Breast epithelium (tissue), 4 donors: ENCODE measurements around the gene GP1BB. TPM values are rescaled to one million over a fixed set of nuclear protein-coding genes. Genes with fewer than 3 reads are reported as not detected.

Source experiments
- DNase-seq, 2 donors: peaks; one replicate each; pipeline ENCODE4 v3.0.0-alpha.2; 2019; ENCODE audit warnings: low spot score in 2 of 2
- H3K27ac ChIP-seq, 2 donors: fragments of 200-600 bp; sonication (generic) in 1 of 2; one replicate each; pipeline ENCODE4 v1.5.1; 2016 to 2019; ENCODE audit warnings: mild to moderate bottlenecking in 1 of 2
- H3K27me3 ChIP-seq, 2 donors: fragments of 200-600 bp; sonication (generic) in 1 of 2; one replicate each; pipeline versions ENCODE4 v1.5.1 to v1.6.0; 2017 to 2019; ENCODE audit warnings: control low read depth in 1 of 2, mild to moderate bottlenecking in 1 of 2
- H3K36me3 ChIP-seq: fragments of 200-600 bp; one replicate; pipeline ENCODE4 v1.5.1; 2019
- H3K4me1 ChIP-seq, 2 donors: fragments of 200-600 bp; sonication (generic); one replicate each; pipeline ENCODE4 v1.5.1; 2016 to 2019; ENCODE audit warnings: control low read depth in 1 of 2
- H3K4me3 ChIP-seq, 3 donors: fragments of 200-600 bp; sonication (generic); 1 replicate in 2 of 3; 2 replicates in 1 of 3; pipeline ENCODE4 v1.5.1; 2016 to 2019; ENCODE audit warnings: mild to moderate bottlenecking in 3 of 3, moderate library complexity in 2 of 3
- H3K9me3 ChIP-seq, 2 donors: fragments of 200-600 bp; sonication (generic) in 1 of 2; one replicate each; pipeline ENCODE4 v1.5.1; 2016 to 2019; ENCODE audit warnings: control low read depth in 1 of 2
- CTCF ChIP-seq, 3 donors: fragments of 450-650 bp; IDR thresholded peaks; one replicate each; pipeline ENCODE4 v1.5.1; 2016 to 2017; ENCODE audit warnings: antibody characterized with exemption in 3 of 3, mild to moderate bottlenecking in 3 of 3, moderate library complexity in 3 of 3
- POLR2A ChIP-seq: fragments of 450-650 bp; IDR thresholded peaks from one replicate; pipeline ENCODE4 v1.6.1; 2016; ENCODE audit warnings: antibody characterized with exemption, mild to moderate bottlenecking, moderate library complexity
- POLR2AphosphoS5 ChIP-seq, 3 donors: sonication (generic); formaldehyde crosslinking; IDR thresholded peaks; one replicate each; pipeline ENCODE4 v1.6.1; 2017; ENCODE audit warnings: antibody characterized with exemption in 3 of 3
- intact Hi-C: fragments of 100-400 bp; cut with DNase I; formaldehyde crosslinking; loops from one replicate; pipeline ENCODE4 v1.15.1; 2023; ENCODE audit warnings: low total_unique reads
- total RNA-seq, 3 donors: library from RNA; depleted of rRNA; stranded (reverse); fragments of >200 nt; gene quantifications; one replicate each; pipeline ENCODE4 v1.1.0, GENCODE V29; 2016

Gene GP1BB
- total RNA-seq, 3 donors from 2014 or later = 1.3 to 6.2 (median 2.9) TPM

- no peaks in the 10 kb centered on the region for H3K36me3 ChIP-seq
- DNase-seq = peak in 1 of 2 donors; percentile 15
- H3K27me3 ChIP-seq = no peaks in the 10 kb centered on the region
- no peaks in the 10 kb centered on the region for H3K9me3 ChIP-seq
- no peak overlapping the region for H3K27ac ChIP-seq
- intact Hi-C loops = no loop called here
- H3K4me1 ChIP-seq = no peaks in the 10 kb centered on the region
- no peak overlapping the region for H3K4me3 ChIP-seq
- TF ChIP-seq CTCF (IDR thresholded peaks at IDR 0.05) (no peak), POLR2AphosphoS5 (IDR thresholded peaks at IDR 0.05) (no peak), POLR2A (no peak)
Observed at GRCh38 chr22:19704355-19705015, 18.9 kb upstream of the GP1BB start.

- Histone ChIP-seq H3K4me3 (no peak overlapping the region), H3K36me3 (no peaks in the 10 kb centered on the region), H3K9me3 (no peaks in the 10 kb centered on the region), H3K27me3 (no peaks in the 10 kb centered on the region), H3K27ac (no peak overlapping the region), H3K4me1 (no peaks in the 10 kb centered on the region)
- TF ChIP-seq POLR2AphosphoS5 (IDR thresholded peaks at IDR 0.05) (no peak), CTCF (IDR thresholded peaks at IDR 0.05) (no peak), POLR2A (no peak)
- DNase-seq = peak in 1 of 2 donors; percentile 47
- intact Hi-C loops = no loop called here
Observed at GRCh38 chr22:19705181-19705934, 18.0 kb upstream of the GP1BB start.

- no peak for DNase-seq
- no peaks in the 10 kb centered on the region for H3K4me1 ChIP-seq
- no peak overlapping the region for H3K27ac ChIP-seq
- H3K36me3 ChIP-seq = no peaks in the 10 kb centered on the region
- H3K9me3 ChIP-seq = no peaks in the 10 kb centered on the region
- TF ChIP-seq CTCF (IDR thresholded peaks at IDR 0.05) (no peak), POLR2A (no peak), POLR2AphosphoS5 (IDR thresholded peaks at IDR 0.05) (no peak)
- no peak overlapping the region for H3K4me3 ChIP-seq
- intact Hi-C loops = no loop called here
- H3K27me3 ChIP-seq = no peaks in the 10 kb centered on the region
Observed at GRCh38 chr22:19706661-19707151, 16.6 kb upstream of the GP1BB start.

DNA sequence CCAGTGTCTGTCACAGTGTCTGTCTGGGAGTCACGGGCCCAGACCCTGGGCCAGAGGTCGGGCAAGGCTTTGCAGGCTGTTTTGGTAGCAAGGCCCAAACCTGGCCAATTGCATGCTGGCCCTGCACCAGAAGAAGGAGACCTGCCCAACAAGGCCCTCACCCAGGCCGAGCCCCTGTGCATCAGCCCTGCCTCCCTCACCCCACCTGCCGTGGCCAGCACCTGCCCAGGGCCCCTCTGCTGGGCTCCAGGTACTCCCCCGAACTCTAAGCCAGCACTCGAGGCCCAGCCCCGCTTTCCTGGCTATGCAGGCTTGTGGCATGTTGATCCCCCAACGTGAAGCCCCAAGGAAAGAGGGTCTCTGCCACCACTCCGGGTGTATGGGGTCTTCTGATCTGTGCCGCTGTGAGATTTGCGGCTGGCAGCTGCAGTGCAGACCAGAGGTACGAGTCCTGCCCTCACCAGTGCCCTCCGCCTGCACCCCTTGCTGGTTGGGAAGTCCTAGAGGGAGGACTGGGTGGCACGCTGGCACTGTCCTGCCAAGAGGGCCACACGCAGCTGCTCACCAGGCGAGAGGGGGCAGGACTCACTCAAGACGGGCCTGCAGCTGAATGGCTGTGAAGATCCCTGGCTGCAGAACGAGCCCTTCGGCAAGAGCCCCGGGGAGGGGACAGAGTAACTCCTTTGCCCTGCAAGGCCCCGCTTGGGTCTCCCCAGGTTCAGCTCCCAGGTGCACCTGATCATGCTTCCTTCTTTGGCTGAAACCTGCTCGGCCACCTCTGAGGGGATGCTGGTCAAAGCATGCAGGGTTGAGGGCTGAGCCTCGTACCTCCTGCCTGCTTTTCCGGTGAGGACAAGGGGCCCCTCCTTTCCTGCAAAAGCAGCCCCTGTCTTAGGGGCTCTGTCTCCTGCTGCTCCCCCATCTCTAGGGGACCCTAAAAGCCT, 15.7 kb upstream of the GP1BB start:
- no peak for TF ChIP-seq CTCF (IDR thresholded peaks at IDR 0.05)
- no peak for TF ChIP-seq POLR2A
- no peak for TF ChIP-seq POLR2AphosphoS5 (IDR thresholded peaks at IDR 0.05)
- Histone ChIP-seq H3K27ac (no peak overlapping the region), H3K4me3 (no peak overlapping the region), H3K36me3 (no peaks in the 10 kb centered on the region), H3K27me3 (no peaks in the 10 kb centered on the region), H3K4me1 (no peaks in the 10 kb centered on the region), H3K9me3 (no peaks in the 10 kb centered on the region)
- intact Hi-C loops = no loop called here
- DNase-seq = no peak
